ENCODE data around the gene SH2B2. TPM values are rescaled to one million over a fixed set of nuclear protein-coding genes. Genes with fewer than 3 reads are reported as not detected.

The SH2B2 gene
- total and polyA plus RNA-seq, 10 donors = 13.4 to 36.9 (median 28.9) TPM

DNA sequence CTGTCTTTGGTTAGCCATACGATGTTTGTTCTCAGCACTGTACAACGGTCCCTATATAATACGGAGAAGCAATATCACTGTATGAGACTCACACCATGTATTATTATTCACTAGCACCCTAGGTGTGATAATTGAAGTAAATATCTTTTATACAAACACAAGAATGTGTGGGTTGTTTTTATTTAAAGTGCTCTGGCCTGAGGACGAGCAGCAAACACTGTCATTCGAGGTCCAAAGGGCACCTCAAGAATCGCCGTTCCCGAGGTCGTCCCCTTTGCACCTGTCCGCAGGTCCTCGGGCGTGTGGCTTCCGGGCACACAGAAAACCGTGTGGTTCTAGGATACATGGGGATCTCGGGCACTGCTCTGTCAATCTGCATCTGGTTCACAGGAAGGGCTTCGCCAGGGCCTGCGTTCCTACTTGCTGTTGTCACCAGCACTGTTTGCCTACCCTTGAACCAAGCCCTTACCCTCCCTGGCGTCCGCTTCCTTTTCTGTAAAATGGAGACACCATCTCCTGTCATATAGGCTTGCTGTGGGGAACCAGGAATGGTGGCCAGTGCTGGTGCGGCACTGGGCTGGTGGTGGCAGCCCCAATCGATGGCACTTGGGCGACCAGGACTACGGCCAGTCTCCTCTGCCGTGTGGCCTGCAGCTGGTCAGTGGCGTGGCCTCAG is 28.5 kb upstream of the SH2B2 start:
- no peak for DNase-seq
- Histone ChIP-seq H3K4me1 (no peaks in the 10 kb centered on the region), H3K27ac (no peak overlapping the region), H3K4me3 (no peak overlapping the region), H3K9me3 (no peaks in the 10 kb centered on the region), H3K36me3 (peaks cover 0 to 14% (median 0%) of the 10 kb centered on the region in 6 donors), H3K27me3 (replicated peaks in 1 of 7) (no peaks in the 10 kb centered on the region)
- no peak for TF ChIP-seq POLR2A (IDR thresholded peaks at IDR 0.05)
- TF ChIP-seq POLR2AphosphoS5 (IDR thresholded peaks at IDR 0.05) = no peak
- TF ChIP-seq, protein P1, sequence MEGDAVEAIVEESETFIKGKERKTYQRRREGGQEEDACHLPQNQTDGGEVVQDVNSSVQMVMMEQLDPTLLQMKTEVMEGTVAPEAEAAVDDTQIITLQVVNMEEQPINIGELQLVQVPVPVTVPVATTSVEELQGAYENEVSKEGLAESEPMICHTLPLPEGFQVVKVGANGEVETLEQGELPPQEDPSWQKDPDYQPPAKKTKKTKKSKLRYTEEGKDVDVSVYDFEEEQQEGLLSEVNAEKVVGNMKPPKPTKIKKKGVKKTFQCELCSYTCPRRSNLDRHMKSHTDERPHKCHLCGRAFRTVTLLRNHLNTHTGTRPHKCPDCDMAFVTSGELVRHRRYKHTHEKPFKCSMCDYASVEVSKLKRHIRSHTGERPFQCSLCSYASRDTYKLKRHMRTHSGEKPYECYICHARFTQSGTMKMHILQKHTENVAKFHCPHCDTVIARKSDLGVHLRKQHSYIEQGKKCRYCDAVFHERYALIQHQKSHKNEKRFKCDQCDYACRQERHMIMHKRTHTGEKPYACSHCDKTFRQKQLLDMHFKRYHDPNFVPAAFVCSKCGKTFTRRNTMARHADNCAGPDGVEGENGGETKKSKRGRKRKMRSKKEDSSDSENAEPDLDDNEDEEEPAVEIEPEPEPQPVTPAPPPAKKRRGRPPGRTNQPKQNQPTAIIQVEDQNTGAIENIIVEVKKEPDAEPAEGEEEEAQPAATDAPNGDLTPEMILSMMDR (IDR thresholded peaks at IDR 0.05 in 8 of 11, conservative IDR thresholded peaks at IDR 0.05 in 3 of 11) = no peak
- intact Hi-C loops (cut with DNase I; ENCODE audit: low total_unique reads) = no loop called here
- 89 to 93% (median 91%) methylated on average over 25 of the region's 25 CpGs for WGBS, 5 donors

GRCh38 chr7:102258749-102259107 is 27.9 kb upstream of the SH2B2 start:
- Histone ChIP-seq H3K4me1 (no peaks in the 10 kb centered on the region), H3K27me3 (replicated peaks in 1 of 7) (no peaks in the 10 kb centered on the region), H3K36me3 (peaks cover 0 to 8% (median 0%) of the 10 kb centered on the region in 6 donors), H3K9me3 (no peaks in the 10 kb centered on the region), H3K27ac (no peak overlapping the region), H3K4me3 (no peak overlapping the region)
- no peak for DNase-seq
- intact Hi-C loops (cut with DNase I; ENCODE audit: low total_unique reads) = no loop called here
- no peak for TF ChIP-seq POLR2AphosphoS5 (IDR thresholded peaks at IDR 0.05)
- WGBS, 5 donors = 81 to 86% (median 84%) methylated on average over 12 of the region's 12 CpGs

DNA sequence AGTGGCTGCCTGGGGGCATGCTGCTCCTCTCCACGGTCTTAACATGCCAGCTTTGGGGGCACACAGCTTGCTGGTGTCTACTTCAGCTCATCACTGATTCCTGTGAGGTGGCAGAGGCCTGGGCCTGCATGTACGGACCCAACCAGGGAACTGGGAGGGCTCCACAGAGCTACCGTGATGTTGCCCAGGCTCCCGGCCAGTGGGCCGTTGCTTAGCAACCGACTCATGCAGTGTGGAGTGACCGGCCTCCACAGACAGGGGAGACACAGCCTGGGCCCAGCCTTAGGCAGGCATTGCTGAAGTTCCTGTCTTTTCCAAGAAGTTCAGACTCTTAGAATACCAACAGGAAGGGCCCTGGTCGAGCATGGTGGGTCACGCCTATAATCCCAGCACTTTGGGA is 25.8 kb upstream of the SH2B2 start:
- Histone ChIP-seq H3K9me3 (no peaks in the 10 kb centered on the region), H3K27ac (no peak overlapping the region), H3K4me3 (no peak overlapping the region), H3K4me1 (no peaks in the 10 kb centered on the region), H3K36me3 (no peaks in the 10 kb centered on the region), H3K27me3 (replicated peaks in 1 of 7) (no peaks in the 10 kb centered on the region)
- TF ChIP-seq, protein P1 (IDR thresholded peaks at IDR 0.05 in 8 of 11, conservative IDR thresholded peaks at IDR 0.05 in 3 of 11) = no peak
- no peak for TF ChIP-seq POLR2A (IDR thresholded peaks at IDR 0.05)
- TF ChIP-seq POLR2AphosphoS5 (IDR thresholded peaks at IDR 0.05) = no peak
- WGBS, 5 donors = 62 to 85% (median 78%) methylated on average over 7 to 9 of the region's 9 CpGs
- intact Hi-C loops (cut with DNase I; ENCODE audit: low total_unique reads) = no loop called here
- no peak for DNase-seq

DNA sequence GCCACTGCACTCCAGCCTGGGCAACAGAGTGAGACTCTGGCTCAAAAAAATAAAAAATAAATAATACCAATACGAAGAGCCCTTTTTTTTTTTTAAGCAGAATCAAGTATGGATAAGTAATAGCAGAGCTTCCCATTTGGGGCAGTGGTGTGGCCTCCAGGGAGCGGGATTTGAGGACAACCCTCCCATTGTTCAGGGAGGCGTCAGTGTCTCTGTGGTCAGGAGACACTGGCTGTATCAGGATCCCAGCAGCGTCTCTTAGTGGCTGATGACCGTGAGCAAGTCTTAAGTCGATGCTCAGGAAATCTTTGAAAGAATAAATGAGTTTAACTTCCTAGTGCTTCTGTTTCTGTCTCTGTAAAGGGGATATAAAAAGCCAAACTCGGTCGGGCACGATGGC is 25.2 kb upstream of the SH2B2 start:
- intact Hi-C loops (cut with DNase I; ENCODE audit: low total_unique reads) = no loop called here
- no peak for DNase-seq
- no peak for TF ChIP-seq POLR2A (IDR thresholded peaks at IDR 0.05)
- TF ChIP-seq, protein P1 (IDR thresholded peaks at IDR 0.05 in 8 of 11, conservative IDR thresholded peaks at IDR 0.05 in 3 of 11) = no peak
- no peak for TF ChIP-seq POLR2AphosphoS5 (IDR thresholded peaks at IDR 0.05)
- H3K27ac ChIP-seq = no peak overlapping the region
- no peak overlapping the region for H3K4me3 ChIP-seq
- H3K36me3 ChIP-seq = no peaks in the 10 kb centered on the region
- no peaks in the 10 kb centered on the region for H3K27me3 ChIP-seq (replicated peaks in 1 of 7)
- no peaks in the 10 kb centered on the region for H3K9me3 ChIP-seq
- H3K4me1 ChIP-seq = no peaks in the 10 kb centered on the region
- WGBS, 5 donors = 79 to 82% (median 80%) methylated on average over 9 of the region's 9 CpGs
